Endothelial cell of umbilical vein (primary cell): ENCODE measurements around the gene NFIA.

Experiments
- EZH2 ChIP-seq: IDR thresholded peaks from 2 replicates; pipeline ENCODE4 v1.6.1; 2012; ENCODE audit warnings: borderline replicate concordance, low read depth, mild to moderate bottlenecking, moderate library complexity, low read length, inconsistent platforms; ENCODE audit not compliant: severe bottlenecking
- FOS ChIP-seq: IDR thresholded peaks from 2 replicates; pipeline ENCODE4 v1.6.1; 2011; ENCODE audit warnings: mild to moderate bottlenecking, low read length, moderate library complexity, borderline replicate concordance; ENCODE audit not compliant: insufficient read depth
- JUN ChIP-seq: IDR thresholded peaks from 2 replicates; pipeline ENCODE4 v1.6.1; 2011; ENCODE audit warnings: borderline replicate concordance, low read depth; ENCODE audit not compliant: insufficient read length, insufficient read depth
- POLR2A ChIP-seq: IDR thresholded peaks from 2 replicates; pipeline ENCODE4 v1.6.1; 2012; ENCODE audit warnings: low read depth, mild to moderate bottlenecking, control low read depth, low read length
- POLR2AphosphoS5 ChIP-seq: IDR thresholded peaks from 2 replicates; pipeline ENCODE4 v1.6.1; 2012; ENCODE audit warnings: low read depth, mild to moderate bottlenecking, control low read depth, low read length, moderate library complexity; ENCODE audit not compliant: insufficient read depth
- TF ChIP-seq, protein P1 (sequence below), 2 donors: IDR thresholded peaks; 1 replicate in 1 of 2; 2 replicates in 1 of 2; pipeline ENCODE4 v1.5.1; 2011; ENCODE audit warnings: low read length in 2 of 2, mild to moderate bottlenecking in 2 of 2, moderate library complexity in 2 of 2, control low read depth in 1 of 2, inconsistent platforms in 1 of 2, low read depth in 1 of 2; ENCODE audit not compliant: insufficient read depth in 1 of 2; ENCODE audit errors: extremely low read depth in 1 of 2
- TF ChIP-seq, protein P2 (sequence below): IDR thresholded peaks from 2 replicates; pipeline ENCODE4 v1.6.1; 2011; ENCODE audit not compliant: insufficient read depth, insufficient read length

DNA sequence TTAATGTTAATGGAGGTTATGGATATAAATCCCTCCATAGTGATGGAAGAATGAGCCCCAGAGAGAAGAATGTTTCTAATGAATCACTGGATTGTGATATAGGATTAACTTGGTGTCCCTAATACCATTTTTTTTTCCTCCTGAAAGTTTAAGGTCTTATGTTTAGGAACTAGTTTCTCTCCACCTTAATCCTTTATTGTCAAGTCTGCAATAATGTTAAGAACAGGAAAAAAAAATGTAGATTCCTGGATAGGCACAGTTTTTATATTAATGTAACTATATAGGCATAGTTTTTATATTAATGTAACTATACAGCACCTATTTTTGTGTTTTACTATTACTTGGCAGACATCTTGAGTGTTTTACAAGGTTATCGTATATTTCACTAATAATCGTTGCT, 34.9 kb downstream of the NFIA start:
- TF ChIP-seq, protein P1, sequence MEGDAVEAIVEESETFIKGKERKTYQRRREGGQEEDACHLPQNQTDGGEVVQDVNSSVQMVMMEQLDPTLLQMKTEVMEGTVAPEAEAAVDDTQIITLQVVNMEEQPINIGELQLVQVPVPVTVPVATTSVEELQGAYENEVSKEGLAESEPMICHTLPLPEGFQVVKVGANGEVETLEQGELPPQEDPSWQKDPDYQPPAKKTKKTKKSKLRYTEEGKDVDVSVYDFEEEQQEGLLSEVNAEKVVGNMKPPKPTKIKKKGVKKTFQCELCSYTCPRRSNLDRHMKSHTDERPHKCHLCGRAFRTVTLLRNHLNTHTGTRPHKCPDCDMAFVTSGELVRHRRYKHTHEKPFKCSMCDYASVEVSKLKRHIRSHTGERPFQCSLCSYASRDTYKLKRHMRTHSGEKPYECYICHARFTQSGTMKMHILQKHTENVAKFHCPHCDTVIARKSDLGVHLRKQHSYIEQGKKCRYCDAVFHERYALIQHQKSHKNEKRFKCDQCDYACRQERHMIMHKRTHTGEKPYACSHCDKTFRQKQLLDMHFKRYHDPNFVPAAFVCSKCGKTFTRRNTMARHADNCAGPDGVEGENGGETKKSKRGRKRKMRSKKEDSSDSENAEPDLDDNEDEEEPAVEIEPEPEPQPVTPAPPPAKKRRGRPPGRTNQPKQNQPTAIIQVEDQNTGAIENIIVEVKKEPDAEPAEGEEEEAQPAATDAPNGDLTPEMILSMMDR (IDR thresholded peaks at IDR 0.05; ENCODE audit: extremely low read depth in 1 of 2, insufficient read depth in 1 of 2, low read depth in 1 of 2, low read length in 2 of 2), result no peak
- TF ChIP-seq POLR2A (no peak), FOS (no peak), EZH2 (no peak), JUN (no peak), POLR2AphosphoS5 (no peak)
- TF ChIP-seq, protein P2, sequence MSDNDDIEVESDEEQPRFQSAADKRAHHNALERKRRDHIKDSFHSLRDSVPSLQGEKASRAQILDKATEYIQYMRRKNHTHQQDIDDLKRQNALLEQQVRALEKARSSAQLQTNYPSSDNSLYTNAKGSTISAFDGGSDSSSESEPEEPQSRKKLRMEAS, result no peak
